ENCODE data around the gene TTC12. TPM values are rescaled to one million over a fixed set of nuclear protein-coding genes. Genes with fewer than 3 reads are reported as not detected.

The TTC12 gene
- total and polyA plus RNA-seq, 8 donors, result 12.4 to 42.4 (median 31.4) TPM

DNA sequence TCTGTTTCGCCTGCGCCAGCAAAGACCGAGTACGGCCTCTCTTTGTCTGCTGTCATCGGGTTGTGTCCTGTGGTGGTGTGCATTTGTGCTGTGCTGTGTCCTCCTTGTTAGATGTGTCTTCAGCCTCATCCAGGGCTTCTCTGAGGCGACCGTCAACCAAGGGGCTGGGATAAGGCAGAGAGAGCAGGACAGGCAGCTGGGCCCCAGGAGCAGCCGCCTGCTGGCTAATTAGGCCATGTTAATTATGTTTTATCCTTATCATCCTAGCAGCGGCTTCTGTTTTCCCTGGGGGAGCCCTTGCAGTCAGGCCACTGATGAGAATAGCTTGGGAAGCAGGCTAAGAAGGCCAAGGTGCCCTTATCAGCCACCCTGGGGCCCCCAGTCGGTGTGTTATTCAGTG lies 40.7 kb upstream of the TTC12 start:
- Histone ChIP-seq H3K4me1 (no peaks in the 10 kb centered on the region), H3K9me3 (no peaks in the 10 kb centered on the region), H3K4me3 (no peak overlapping the region), H3K27me3 (no peaks in the 10 kb centered on the region), H3K36me3 (no peaks in the 10 kb centered on the region), H3K27ac (no peak overlapping the region)
- TF ChIP-seq, protein P1, sequence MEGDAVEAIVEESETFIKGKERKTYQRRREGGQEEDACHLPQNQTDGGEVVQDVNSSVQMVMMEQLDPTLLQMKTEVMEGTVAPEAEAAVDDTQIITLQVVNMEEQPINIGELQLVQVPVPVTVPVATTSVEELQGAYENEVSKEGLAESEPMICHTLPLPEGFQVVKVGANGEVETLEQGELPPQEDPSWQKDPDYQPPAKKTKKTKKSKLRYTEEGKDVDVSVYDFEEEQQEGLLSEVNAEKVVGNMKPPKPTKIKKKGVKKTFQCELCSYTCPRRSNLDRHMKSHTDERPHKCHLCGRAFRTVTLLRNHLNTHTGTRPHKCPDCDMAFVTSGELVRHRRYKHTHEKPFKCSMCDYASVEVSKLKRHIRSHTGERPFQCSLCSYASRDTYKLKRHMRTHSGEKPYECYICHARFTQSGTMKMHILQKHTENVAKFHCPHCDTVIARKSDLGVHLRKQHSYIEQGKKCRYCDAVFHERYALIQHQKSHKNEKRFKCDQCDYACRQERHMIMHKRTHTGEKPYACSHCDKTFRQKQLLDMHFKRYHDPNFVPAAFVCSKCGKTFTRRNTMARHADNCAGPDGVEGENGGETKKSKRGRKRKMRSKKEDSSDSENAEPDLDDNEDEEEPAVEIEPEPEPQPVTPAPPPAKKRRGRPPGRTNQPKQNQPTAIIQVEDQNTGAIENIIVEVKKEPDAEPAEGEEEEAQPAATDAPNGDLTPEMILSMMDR (IDR thresholded peaks at IDR 0.05), result no peak
- no peak for ATAC-seq
- intact Hi-C loops (cut with DNase I), result no loop called here
- no peak for DNase-seq

GRCh38 chr11:113274713-113275582 lies 39.4 kb upstream of the TTC12 start:
- Histone ChIP-seq H3K9me3 (no peaks in the 10 kb centered on the region), H3K27ac (no peak overlapping the region), H3K4me3 (no peak overlapping the region), H3K36me3 (no peaks in the 10 kb centered on the region), H3K4me1 (no peaks in the 10 kb centered on the region), H3K27me3 (no peaks in the 10 kb centered on the region)
- DNase-seq, result no peak
- intact Hi-C loops (cut with DNase I), result no loop called here
- no peak for ATAC-seq
- TF ChIP-seq, protein P1 (IDR thresholded peaks at IDR 0.05), result no peak

- Histone ChIP-seq H3K4me1 (no peaks in the 10 kb centered on the region), H3K4me3 (no peak overlapping the region), H3K9me3 (no peaks in the 10 kb centered on the region), H3K36me3 (no peaks in the 10 kb centered on the region), H3K27ac (no peak overlapping the region), H3K27me3 (no peaks in the 10 kb centered on the region)
- no peak for ATAC-seq
- TF ChIP-seq, protein P1 (IDR thresholded peaks at IDR 0.05), result no peak
- no peak for DNase-seq
- intact Hi-C loops (cut with DNase I), result no loop called here
These were observed 38.8 kb upstream of the TTC12 start for GRCh38 chr11:113275602-113276001.

DNA sequence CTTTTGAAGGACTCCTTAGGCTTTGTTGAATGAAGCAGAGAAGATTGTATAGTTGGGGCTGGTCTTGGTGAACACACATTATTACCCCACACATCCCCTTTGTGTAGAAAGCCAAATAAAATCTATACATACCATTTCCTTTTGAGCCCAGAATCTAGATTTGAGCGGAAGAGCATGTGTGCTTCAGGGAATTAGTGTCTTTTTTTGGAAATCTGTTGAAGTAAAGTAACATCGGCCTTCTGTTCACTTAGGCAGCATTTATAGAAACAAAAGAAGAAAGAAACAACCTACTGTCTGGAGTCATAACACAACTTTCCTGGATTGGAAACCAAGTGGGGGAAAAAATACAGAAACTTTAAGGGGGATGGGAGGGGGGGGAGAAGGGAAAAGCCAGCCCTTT lies 37.9 kb upstream of the TTC12 start:
- H3K27ac ChIP-seq, result no peak overlapping the region
- no peaks in the 10 kb centered on the region for H3K4me1 ChIP-seq
- no peaks in the 10 kb centered on the region for H3K27me3 ChIP-seq
- H3K36me3 ChIP-seq, result no peaks in the 10 kb centered on the region
- TF ChIP-seq, protein P1 (IDR thresholded peaks at IDR 0.05), result no peak
- DNase-seq (no peak), ATAC-seq (no peak)
- H3K4me3 ChIP-seq, result no peak overlapping the region
- H3K9me3 ChIP-seq, result no peaks in the 10 kb centered on the region
- intact Hi-C loops (cut with DNase I), result no loop called here

- no peak overlapping the region for H3K27ac ChIP-seq
- no peak for ATAC-seq
- H3K27me3 ChIP-seq, result no peaks in the 10 kb centered on the region
These were observed 36.5 kb upstream of the TTC12 start for GRCh38 chr11:113277907-113278306.

More at GRCh38 chr11:113277907-113278306, 36.5 kb upstream of the TTC12 start:
- Histone ChIP-seq H3K36me3 (no peaks in the 10 kb centered on the region), H3K4me3 (no peak overlapping the region), H3K4me1 (no peaks in the 10 kb centered on the region), H3K9me3 (no peaks in the 10 kb centered on the region)
- intact Hi-C loops (cut with DNase I), result no loop called here
- no peak for DNase-seq
- TF ChIP-seq, protein P1 (IDR thresholded peaks at IDR 0.05), result no peak

Measured in left lung (tissue), 10 donors.